ENCODE results near the gene C4orf50. TPM values are rescaled to one million over a fixed set of nuclear protein-coding genes. Genes with fewer than 3 reads are reported as not detected.
"Not testable (repeated sequence)": the region's sequence is repeated elsewhere in the genome, so short reads cannot be mapped to it uniquely, and the experiment has no call there.

C4orf50 gene
- total and polyA plus RNA-seq, 2 donors: 0.14 to 0.66 TPM

- H3K9me3 ChIP-seq (ENCODE audit: control insufficient read depth in 2 of 2, insufficient read depth in 1 of 2, low read length in 1 of 2); H3K4me3 ChIP-seq (ENCODE audit: low read length in 2 of 2); H3K27ac ChIP-seq (ENCODE audit: low read depth in 1 of 2, low read length in 1 of 2); H3K27me3 ChIP-seq (ENCODE audit: control insufficient read depth in 2 of 2, insufficient read depth in 1 of 2, low read length in 1 of 2); H3K36me3 ChIP-seq (ENCODE audit: control insufficient read depth in 2 of 2, insufficient read depth in 2 of 2, low read length in 1 of 2); DNase-seq (ENCODE audit: low read depth in 6 of 9, low spot score in 9 of 9); H3K4me1 ChIP-seq (ENCODE audit: control insufficient read depth in 2 of 2, insufficient read depth in 2 of 2, low read length in 2 of 2): not testable (repeated sequence)
- WGBS: 97% methylated on average over 3 of the region's 3 CpGs
Observed at GRCh38 chr4:5856362-5856761, 161.9 kb downstream of the C4orf50 start.

- 96% methylated on average over 3 of the region's 3 CpGs for WGBS
- Histone ChIP-seq H3K4me3 (ENCODE audit: low read length in 2 of 2) (no peak overlapping the region), H3K36me3 (ENCODE audit: control insufficient read depth in 2 of 2, insufficient read depth in 2 of 2, low read length in 1 of 2) (no peaks in the 10 kb centered on the region), H3K27ac (ENCODE audit: low read depth in 1 of 2, low read length in 1 of 2) (no peak overlapping the region), H3K27me3 (ENCODE audit: control insufficient read depth in 2 of 2, insufficient read depth in 1 of 2, low read length in 1 of 2) (no peaks in the 10 kb centered on the region), H3K4me1 (ENCODE audit: control insufficient read depth in 2 of 2, insufficient read depth in 2 of 2, low read length in 2 of 2) (no peaks in the 10 kb centered on the region), H3K9me3 (ENCODE audit: control insufficient read depth in 2 of 2, insufficient read depth in 1 of 2, low read length in 1 of 2) (no peaks in the 10 kb centered on the region)
- no peak for DNase-seq (ENCODE audit: low read depth in 6 of 9, low spot score in 9 of 9)
Observed at GRCh38 chr4:5854929-5855328, 163.3 kb downstream of the C4orf50 start.

- no peaks in the 10 kb centered on the region for H3K36me3 ChIP-seq (ENCODE audit: control insufficient read depth in 2 of 2, insufficient read depth in 2 of 2, low read length in 1 of 2)
- 89% methylated on average over 9 of the region's 9 CpGs for WGBS
- H3K27me3 ChIP-seq (ENCODE audit: control insufficient read depth in 2 of 2, insufficient read depth in 1 of 2, low read length in 1 of 2): no peaks in the 10 kb centered on the region
- no peak overlapping the region for H3K27ac ChIP-seq (ENCODE audit: low read depth in 1 of 2, low read length in 1 of 2)
- H3K9me3 ChIP-seq (ENCODE audit: control insufficient read depth in 2 of 2, insufficient read depth in 1 of 2, low read length in 1 of 2): no peaks in the 10 kb centered on the region
- H3K4me1 ChIP-seq (ENCODE audit: control insufficient read depth in 2 of 2, insufficient read depth in 2 of 2, low read length in 2 of 2): no peaks in the 10 kb centered on the region
- H3K4me3 ChIP-seq (ENCODE audit: low read length in 2 of 2): no peak overlapping the region
- DNase-seq (ENCODE audit: low read depth in 6 of 9, low spot score in 9 of 9): no peak
Observed at GRCh38 chr4:5852523-5853202, 165.6 kb downstream of the C4orf50 start.

- H3K4me3 ChIP-seq (ENCODE audit: low read length in 2 of 2): no peak overlapping the region
- no peaks in the 10 kb centered on the region for H3K4me1 ChIP-seq (ENCODE audit: control insufficient read depth in 2 of 2, insufficient read depth in 2 of 2, low read length in 2 of 2)
- WGBS: 81% methylated on average over 4 of the region's 4 CpGs
- no peaks in the 10 kb centered on the region for H3K27me3 ChIP-seq (ENCODE audit: control insufficient read depth in 2 of 2, insufficient read depth in 1 of 2, low read length in 1 of 2)
- H3K27ac ChIP-seq (ENCODE audit: low read depth in 1 of 2, low read length in 1 of 2): no peak overlapping the region
- no peak for DNase-seq (ENCODE audit: low read depth in 6 of 9, low spot score in 9 of 9)
- H3K9me3 ChIP-seq (ENCODE audit: control insufficient read depth in 2 of 2, insufficient read depth in 1 of 2, low read length in 1 of 2): no peaks in the 10 kb centered on the region
- no peaks in the 10 kb centered on the region for H3K36me3 ChIP-seq (ENCODE audit: control insufficient read depth in 2 of 2, insufficient read depth in 2 of 2, low read length in 1 of 2)
Observed at GRCh38 chr4:5851637-5852301, 166.5 kb downstream of the C4orf50 start.

Other genes starting within 250 kb of the C4orf50 start
- gene CRMP1, start 125.3 kb downstream of the C4orf50 start, total RNA-seq: 1.7 TPM
- gene CRMP1, start 125.3 kb downstream of the C4orf50 start, polyA plus RNA-seq: 7.0 TPM
- gene JAKMIP1, start 182.1 kb upstream of the C4orf50 start, total RNA-seq: 0.19 TPM
- 1.5 TPM for gene JAKMIP1, start 182.1 kb upstream of the C4orf50 start, polyA plus RNA-seq